Measurements from ENCODE around the gene EDN2.

Gene EDN2

GRCh38 chr1:41435570-41436178 lies 48.8 kb downstream of the EDN2 start:
- peak; percentile 85 for DNase-seq

- DNase-seq = no peak
Observed at GRCh38 chr1:41434748-41435449, 49.6 kb downstream of the EDN2 start.

- DNase-seq = no peak
Observed at GRCh38 chr1:41434306-41434705, 50.2 kb downstream of the EDN2 start.

GRCh38 chr1:41433501-41433900 lies 51.0 kb downstream of the EDN2 start:
- DNase-seq = no peak

- peak; percentile 90 for DNase-seq
Observed at GRCh38 chr1:41432481-41433280, 51.8 kb downstream of the EDN2 start.

GRCh38 chr1:41431490-41432350 lies 52.8 kb downstream of the EDN2 start:
- DNase-seq = no peak

DNA sequence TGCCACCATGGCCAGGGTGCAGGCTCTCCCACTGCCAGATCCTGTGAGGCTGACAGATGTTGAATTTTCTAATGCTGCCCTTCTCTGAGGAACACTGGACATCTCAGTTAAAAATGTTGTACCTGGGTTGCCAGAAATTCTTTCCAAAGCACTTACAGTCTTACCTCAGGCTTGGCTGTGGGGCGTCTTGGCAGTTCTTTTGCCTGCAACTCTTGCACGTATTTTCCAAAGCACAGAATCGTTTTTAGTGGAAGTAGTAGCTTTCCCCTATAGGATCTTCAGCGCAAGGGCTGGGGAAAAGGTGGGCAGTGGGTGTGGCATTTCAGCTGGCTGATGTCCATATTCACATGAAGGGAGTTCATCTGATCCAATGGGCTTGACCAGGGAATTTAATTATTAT lies 53.9 kb downstream of the EDN2 start:
- DNase-seq = no peak

DNA sequence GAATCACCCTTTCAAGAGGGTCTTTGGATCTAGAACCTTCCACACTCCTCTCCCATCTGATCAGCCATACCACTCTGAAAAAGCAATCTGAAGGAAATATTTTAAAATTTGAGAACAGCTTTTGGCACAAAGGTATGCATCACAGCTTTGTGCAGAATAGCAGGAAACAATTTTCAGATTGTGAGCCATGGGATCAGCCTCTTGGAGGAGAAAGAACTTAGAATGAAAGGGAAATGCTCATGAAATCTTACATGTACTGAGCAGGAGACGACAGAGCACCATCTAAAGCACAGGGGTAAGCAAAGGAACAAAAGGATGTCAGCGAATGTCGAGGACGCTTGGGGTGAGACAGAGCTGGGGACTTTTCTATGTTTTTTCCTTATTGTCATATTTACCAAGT lies 54.4 kb downstream of the EDN2 start:
- DNase-seq = no peak

DNA sequence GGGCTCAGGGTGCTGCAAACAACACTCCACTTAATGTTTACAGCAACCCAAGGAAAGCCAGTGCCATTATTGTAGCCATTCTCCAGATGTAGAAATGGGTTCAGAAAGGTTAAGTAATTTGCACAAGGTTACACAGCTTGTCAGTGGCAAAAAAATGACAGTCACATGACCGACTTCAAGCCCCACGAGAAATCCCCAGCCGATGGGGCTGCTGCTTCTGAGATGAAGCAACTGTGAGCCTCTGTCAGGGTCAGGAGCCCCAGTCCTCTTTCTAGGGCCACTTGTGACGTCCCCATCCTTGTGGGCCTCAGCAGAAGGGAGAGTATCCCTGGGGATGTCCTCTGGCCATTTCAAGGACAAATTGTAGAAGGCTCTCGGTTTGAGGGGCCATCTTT lies 54.8 kb downstream of the EDN2 start:
- DNase-seq = no peak

All from fibroblast of skin of right biceps (primary cell).